ENCODE measurements around the gene CNFN. TPM values are rescaled to one million over a fixed set of nuclear protein-coding genes. Genes with fewer than 3 reads are reported as not detected.

The CNFN gene
- total RNA-seq, 1 donor from 2014 or later = 2.9 TPM

DNA sequence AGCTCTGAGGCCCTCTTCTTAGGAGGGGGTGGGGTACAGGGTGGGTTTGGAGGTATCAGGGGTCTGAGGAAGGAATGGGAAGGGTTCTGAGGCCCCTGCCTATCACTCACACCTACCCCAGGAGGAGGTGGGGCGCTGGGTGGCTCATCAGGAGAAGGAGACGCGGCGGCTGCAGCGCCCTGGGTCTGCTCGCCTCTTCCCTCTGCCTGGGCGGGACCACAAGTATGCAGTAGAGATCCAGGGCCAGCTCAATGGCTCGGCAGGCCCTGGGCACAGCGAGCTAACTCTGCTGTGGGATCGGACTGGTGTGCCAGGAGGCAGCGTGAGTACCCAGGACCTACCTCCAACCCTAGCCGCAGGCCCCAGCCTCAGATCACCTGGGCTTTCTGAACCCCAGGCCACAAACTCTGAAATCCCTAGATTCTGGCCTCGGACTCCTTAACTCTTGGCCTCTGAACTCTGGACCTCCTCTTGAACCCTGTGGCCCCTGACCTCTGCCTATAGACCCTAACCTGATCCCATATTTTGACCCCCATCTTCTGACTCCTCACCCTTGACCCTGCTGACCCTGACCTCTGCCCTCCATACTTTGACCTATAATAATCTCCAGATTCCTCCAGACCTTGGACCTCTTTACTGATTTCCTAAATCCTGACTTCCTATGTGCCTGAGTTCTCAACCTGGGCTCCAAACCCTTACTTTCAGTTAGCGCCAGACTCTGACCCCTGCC is 40.6 kb downstream of the CNFN start:
- no peaks in the 10 kb centered on the region for H3K79me2 ChIP-seq (ENCODE audit: low read depth)
- no peak overlapping the region for H3K9ac ChIP-seq
- TF ChIP-seq EZH2phosphoT487 (IDR thresholded peaks at IDR 0.05) (no peak), EZH2 (IDR thresholded peaks at IDR 0.05) (no peak), CTCF (IDR thresholded peaks at IDR 0.05) (no peak)
- H3K36me3 ChIP-seq = no peaks in the 10 kb centered on the region
- H3F3A ChIP-seq (ENCODE audit: low read depth) = no peaks in the 10 kb centered on the region
- H3K27me3 Mint-ChIP-seq (ENCODE audit: insufficient read depth, low read depth) = peaks cover 8% of the 10 kb centered on the region
- H3K4me1 ChIP-seq = no peaks in the 10 kb centered on the region
- no peak overlapping the region for H3K4me3 ChIP-seq
- H3K9me3 ChIP-seq (ENCODE audit: low read depth) = no peaks in the 10 kb centered on the region
- peaks cover 22% of the 10 kb centered on the region for H3K4me1 Mint-ChIP-seq
- no peaks in the 10 kb centered on the region for H3K9me3 Mint-ChIP-seq
- no peak overlapping the region for H2AFZ ChIP-seq (replicated peaks)
- no peak overlapping the region for H3K27ac ChIP-seq
- H3K27me3 ChIP-seq = no peaks in the 10 kb centered on the region
- H3K36me3 Mint-ChIP-seq = peaks cover 30% of the 10 kb centered on the region
- peak overlapping the region; percentile 90 for H3K27ac Mint-ChIP-seq
- H3K4me3 Mint-ChIP-seq = no peak overlapping the region
- no peak for DNase-seq (ENCODE audit: low spot score)
- H3K4me2 ChIP-seq = no peak overlapping the region
- H4K20me1 ChIP-seq (ENCODE audit: low read depth) = no peaks in the 10 kb centered on the region

- H3K27ac ChIP-seq = no peak overlapping the region
- TF ChIP-seq EZH2 (IDR thresholded peaks at IDR 0.05) (no peak), CTCF (IDR thresholded peaks at IDR 0.05) (no peak), EZH2phosphoT487 (IDR thresholded peaks at IDR 0.05) (no peak)
- DNase-seq (ENCODE audit: low spot score) = no peak
- H3K4me1 Mint-ChIP-seq = peaks cover 14% of the 10 kb centered on the region
- no peak overlapping the region for H3K27ac Mint-ChIP-seq
- H3K27me3 ChIP-seq = no peaks in the 10 kb centered on the region
- no peaks in the 10 kb centered on the region for H3K79me2 ChIP-seq (ENCODE audit: low read depth)
- H3K36me3 Mint-ChIP-seq = peaks cover 26% of the 10 kb centered on the region
- H3K4me2 ChIP-seq = no peak overlapping the region
- no peak overlapping the region for H2AFZ ChIP-seq (replicated peaks)
- H3K4me1 ChIP-seq = no peaks in the 10 kb centered on the region
- H3F3A ChIP-seq (ENCODE audit: low read depth) = no peaks in the 10 kb centered on the region
- no peaks in the 10 kb centered on the region for H3K9me3 Mint-ChIP-seq
- peaks cover 10% of the 10 kb centered on the region for H3K27me3 Mint-ChIP-seq (ENCODE audit: insufficient read depth, low read depth)
- no peak overlapping the region for H3K4me3 Mint-ChIP-seq
- H3K9ac ChIP-seq = no peak overlapping the region
- H4K20me1 ChIP-seq (ENCODE audit: low read depth) = no peaks in the 10 kb centered on the region
- no peaks in the 10 kb centered on the region for H3K36me3 ChIP-seq
- H3K9me3 ChIP-seq (ENCODE audit: low read depth) = no peaks in the 10 kb centered on the region
- no peak overlapping the region for H3K4me3 ChIP-seq
Measured at GRCh38 chr19:42348211-42348610, 41.9 kb downstream of the CNFN start.

DNA sequence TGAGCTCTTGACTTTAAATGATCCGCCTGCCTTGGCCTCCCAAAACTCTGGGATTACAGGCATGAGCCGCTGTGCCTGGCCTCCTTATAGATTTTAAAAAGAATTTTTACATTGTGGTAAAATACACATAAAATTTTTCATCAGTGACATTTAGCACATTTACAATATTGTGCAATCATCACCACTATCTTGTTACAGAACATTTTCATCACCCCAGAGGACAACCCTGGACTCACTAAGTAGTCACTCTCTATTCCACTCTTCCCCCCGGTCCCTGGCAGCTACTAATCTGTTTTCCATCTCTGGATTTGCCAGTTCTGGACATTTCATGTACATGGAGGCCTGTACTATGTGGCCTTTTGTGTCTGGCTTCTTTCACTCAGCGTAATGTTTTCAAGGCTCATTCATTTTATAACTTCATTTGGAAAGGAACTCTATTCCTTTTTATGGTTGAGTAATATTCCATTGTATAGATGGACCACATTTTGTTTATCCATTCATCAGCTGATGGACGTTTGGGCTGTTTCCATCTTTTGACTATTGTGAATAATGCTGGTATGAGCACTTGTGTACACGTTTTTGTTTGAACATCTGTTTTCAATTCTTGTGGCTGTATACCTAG is 44.8 kb downstream of the CNFN start:
- H3K9ac ChIP-seq = no peak overlapping the region
- no peak overlapping the region for H3K4me3 Mint-ChIP-seq

More for the DNA sequence above, 44.8 kb downstream of the CNFN start:
- peaks cover 12% of the 10 kb centered on the region for H3K27me3 Mint-ChIP-seq (ENCODE audit: insufficient read depth, low read depth)
- Histone ChIP-seq H3K4me1 (no peaks in the 10 kb centered on the region), H4K20me1 (ENCODE audit: low read depth) (no peaks in the 10 kb centered on the region), H3K27ac (no peak overlapping the region), H3K4me2 (no peak overlapping the region), H3K4me3 (no peak overlapping the region), H3F3A (ENCODE audit: low read depth) (no peaks in the 10 kb centered on the region), H3K9me3 (ENCODE audit: low read depth) (no peaks in the 10 kb centered on the region), H3K36me3 (no peaks in the 10 kb centered on the region), H3K27me3 (no peaks in the 10 kb centered on the region), H3K79me2 (ENCODE audit: low read depth) (no peaks in the 10 kb centered on the region), H2AFZ (replicated peaks) (no peak overlapping the region)
- H3K9me3 Mint-ChIP-seq = no peaks in the 10 kb centered on the region
- H3K27ac Mint-ChIP-seq = no peak overlapping the region
- peaks cover 31% of the 10 kb centered on the region for H3K36me3 Mint-ChIP-seq
- DNase-seq (ENCODE audit: low spot score) = no peak
- peaks cover 3% of the 10 kb centered on the region for H3K4me1 Mint-ChIP-seq
- no peak for TF ChIP-seq EZH2 (IDR thresholded peaks at IDR 0.05)
- no peak for TF ChIP-seq EZH2phosphoT487 (IDR thresholded peaks at IDR 0.05)
